Thyroid gland (tissue), 4 donors: Measurements from ENCODE around the gene C1orf122. TPM values are rescaled to one million over a fixed set of nuclear protein-coding genes. Genes with fewer than 3 reads are reported as not detected.

Experiments used
- DNase-seq, 2 donors: peaks; one replicate each; pipeline ENCODE4 v3.0.0-alpha.2; 2019
- H3K27ac ChIP-seq, 3 donors: fragments of 200-600 bp; sonication (generic); 1 replicate in 2 of 3; 2 replicates in 1 of 3; pipeline ENCODE4 v1.5.1; 2016 to 2019; ENCODE audit warnings: mild to moderate bottlenecking in 1 of 3, moderate library complexity in 1 of 3
- H3K27me3 ChIP-seq: fragments of 200-600 bp; sonication (generic); one replicate; pipeline ENCODE4 v1.5.1; 2019
- H3K36me3 ChIP-seq, 2 donors: fragments of 200-600 bp; sonication (generic); one replicate each; pipeline ENCODE4 v1.5.1; 2016 to 2019
- H3K4me1 ChIP-seq, 2 donors: fragments of 200-600 bp; sonication (generic); one replicate each; pipeline ENCODE4 v1.5.1; 2017 to 2019
- H3K4me3 ChIP-seq, 3 donors: fragments of 200-600 bp; sonication (generic); replicated peaks in 1 of 3; 1 replicate in 2 of 3; 2 replicates in 1 of 3; pipeline ENCODE4 v1.5.1; 2016; ENCODE audit warnings: mild to moderate bottlenecking in 1 of 3
- H3K9me3 ChIP-seq: fragments of 200-600 bp; sonication (generic); one replicate; pipeline ENCODE4 v1.5.1; 2017
- CTCF ChIP-seq, 6 experiments: fragments of 200-600 bp in 3 of 6; fragments of 450-650 bp in 3 of 6; sonication (generic) in 3 of 6; IDR thresholded peaks; one replicate each; pipeline ENCODE4 v1.5.1; 2016 to 2019; ENCODE audit warnings: antibody characterized with exemption in 6 of 6, mild to moderate bottlenecking in 2 of 6, inconsistent platforms in 1 of 6, moderate library complexity in 1 of 6
- POLR2A ChIP-seq, 2 donors: fragments of 450-650 bp; IDR thresholded peaks; one replicate each; pipeline ENCODE4 v1.6.1; 2017; ENCODE audit warnings: antibody characterized with exemption in 2 of 2, mild to moderate bottlenecking in 2 of 2, moderate library complexity in 1 of 2
- WGBS, 2 donors: methylation state at CpG; one replicate each; pipeline ENCODE4 v1.1.5; 2017; 5-methylcytosine and 5-hydroxymethylcytosine counted together
- intact Hi-C: fragments of 100-400 bp; cut with DNase I; formaldehyde crosslinking; loops from one replicate; pipeline ENCODE4 v1.15.1; 2023
- total RNA-seq, 4 donors: library from RNA; depleted of rRNA; stranded (reverse); fragments of >200 nt; gene quantifications; one replicate each; pipeline ENCODE4 v1.2.3, GENCODE V29; 2016

C1orf122 gene
- total RNA-seq, 4 donors from 2014 or later: 35.4 to 164 (median 69.9) TPM

- H3K4me3 ChIP-seq: no peak overlapping the region
- DNase-seq: no peak
- H3K36me3 ChIP-seq: no peaks in the 10 kb centered on the region
- no peak overlapping the region for H3K27ac ChIP-seq
- no peaks in the 10 kb centered on the region for H3K9me3 ChIP-seq
- TF ChIP-seq CTCF (IDR thresholded peaks at IDR 0.05) (no peak), POLR2A (IDR thresholded peaks at IDR 0.05) (no peak)
- no peaks in the 10 kb centered on the region for H3K4me1 ChIP-seq
- H3K27me3 ChIP-seq: no peaks in the 10 kb centered on the region
- 78 to 90% methylated on average over 4 of the region's 4 CpGs for whole genome bisulfite sequencing, 2 donors
- intact Hi-C loops: no loop called here
These were observed 30.6 kb upstream of the C1orf122 start for GRCh38 chr1:37776946-37777516.

GRCh38 chr1:37778654-37779053 lies 28.9 kb upstream of the C1orf122 start:
- no peaks in the 10 kb centered on the region for H3K9me3 ChIP-seq
- intact Hi-C loops: no loop called here
- 87 to 88% methylated on average over 3 of the region's 3 CpGs for WGBS, 2 donors
- H3K4me1 ChIP-seq: no peaks in the 10 kb centered on the region
- DNase-seq: no peak
- no peaks in the 10 kb centered on the region for H3K36me3 ChIP-seq
- no peak overlapping the region for H3K4me3 ChIP-seq
- H3K27ac ChIP-seq: no peak overlapping the region
- no peaks in the 10 kb centered on the region for H3K27me3 ChIP-seq
- TF ChIP-seq CTCF (IDR thresholded peaks at IDR 0.05) (no peak), POLR2A (IDR thresholded peaks at IDR 0.05) (no peak)

- Histone ChIP-seq H3K9me3 (no peaks in the 10 kb centered on the region), H3K4me3 (no peak overlapping the region), H3K27me3 (no peaks in the 10 kb centered on the region), H3K36me3 (no peaks in the 10 kb centered on the region), H3K27ac (no peak overlapping the region), H3K4me1 (no peaks in the 10 kb centered on the region)
- WGBS, 2 donors: 79 to 81% methylated on average over 16 to 17 of the region's 17 CpGs
- TF ChIP-seq CTCF (IDR thresholded peaks at IDR 0.05): no peak
- intact Hi-C loops: no loop called here
- DNase-seq: no peak
These were observed 25.1 kb upstream of the C1orf122 start for GRCh38 chr1:37782491-37782890.

GRCh38 chr1:37792943-37793686 lies 14.5 kb upstream of the C1orf122 start:
- intact Hi-C loops: no loop called here
- Histone ChIP-seq H3K27me3 (no peaks in the 10 kb centered on the region), H3K9me3 (no peaks in the 10 kb centered on the region), H3K36me3 (no peaks in the 10 kb centered on the region), H3K27ac (no peak overlapping the region), H3K4me3 (peak overlapping the region in 1 of 3 donors; percentile 46), H3K4me1 (peaks cover 11 to 18% of the 10 kb centered on the region in 2 donors)
- DNase-seq: no peak
- WGBS, 2 donors: 39 to 48% methylated on average over 18 to 22 of the region's 36 CpGs
- TF ChIP-seq CTCF (IDR thresholded peaks at IDR 0.05) (no peak), POLR2A (IDR thresholded peaks at IDR 0.05) (no peak)

GRCh38 chr1:37793773-37794371 lies 13.7 kb upstream of the C1orf122 start, which contains the start of gene MANEAL:
TSS of gene MANEAL (plus strand) at chr1:37793847. CDS start at chr1:37794183, 336 bp downstream.
- no peaks in the 10 kb centered on the region for H3K27me3 ChIP-seq
- intact Hi-C loops: no loop called here
- peak; percentile 40 to 42 for DNase-seq
- H3K36me3 ChIP-seq: no peaks in the 10 kb centered on the region
- TF ChIP-seq POLR2A (IDR thresholded peaks at IDR 0.05): no peak
- TF ChIP-seq CTCF (IDR thresholded peaks at IDR 0.05): no peak
- no peak within 1 kb of the TSS for H3K27ac ChIP-seq
- H3K4me3 ChIP-seq: peak within 1 kb of the TSS in 2 of 3 donors; percentile 46 to 53
- H3K4me1 ChIP-seq: peaks cover 11 to 18% of the 10 kb centered on the region in 2 donors
- WGBS, 2 donors: 0% methylated on average over 11 to 16 of the region's 82 CpGs
- H3K9me3 ChIP-seq: no peaks in the 10 kb centered on the region
